K562 (cell line): ENCODE measurements around the gene HEMGN. TPM values are rescaled to one million over a fixed set of nuclear protein-coding genes. Genes with fewer than 3 reads are reported as not detected.

ENCODE experiments used
- FOS ChIP-seq: IDR thresholded peaks from 3 replicates; pipeline ENCODE4 v1.6.1; 2011; ENCODE audit not compliant: insufficient read length; ENCODE audit errors: extremely low read depth
- GATA2 ChIP-seq: sonication (generic); formaldehyde crosslinking; IDR thresholded peaks from 2 replicates; pipeline ENCODE4 v1.4.0; 2020; ENCODE audit warnings: mild to moderate bottlenecking, missing genetic modification reagents
- POLR3A ChIP-seq: IDR thresholded peaks from 2 replicates; pipeline ENCODE4 v1.6.1; 2011; ENCODE audit warnings: borderline replicate concordance, mild to moderate bottlenecking, moderate library complexity; ENCODE audit not compliant: insufficient read length, insufficient read depth; ENCODE audit errors: extremely low read depth
- ZNF583 ChIP-seq: fragments of 250-450 bp; sonication (Bioruptor Pico); IDR thresholded peaks from 2 replicates; pipeline ENCODE4 v1.4.0; 2020
- ZSCAN29 ChIP-seq: fragments of 450-650 bp; IDR thresholded peaks from 2 replicates; pipeline ENCODE4 v1.6.1; 2017
- polyA plus RNA-seq, 8 experiments: library from polyadenylated mRNA; depleted of rRNA in 4 of 8; stranded (reverse) in 5 of 8; unstranded in 3 of 8; fragments of >200 nt; fragmentation: Nextera tagmentation in 2 of 8; fragmentation: Illumina TruSeq in 1 of 8; extraction: Ambion mirVana in 2 of 8; extraction: Trizol in 1 of 8; gene quantifications; 2 replicates each; pipeline versions ENCODE4 v1.2.1 to v1.2.3, GENCODE V29; 2011 to 2014; ENCODE audit warnings: inconsistent platforms in 1 of 8, missing spikeins in 1 of 8
- total RNA-seq, 7 experiments: library from RNA; depleted of rRNA in 6 of 7; stranded (reverse); fragments of >200 nt in 6 of 7; fragmentation: Illumina TruSeq in 2 of 7; extraction: Trizol in 2 of 7; gene quantifications; 2 replicates each; pipeline versions ENCODE4 v1.2.1 to v1.2.3, GENCODE V29; 2011 to 2021; ENCODE audit warnings: low replicate concordance in 1 of 7
- TF ChIP-seq, protein P1 (sequence below): fragments of 450-650 bp; IDR thresholded peaks from 2 replicates; pipeline ENCODE4 v1.6.1; 2016; ENCODE audit warnings: mild to moderate bottlenecking, moderate library complexity
- TF ChIP-seq, protein P2 (sequence below): fragments of 450-650 bp; IDR thresholded peaks from 2 replicates; pipeline ENCODE4 v1.6.1; 2014; ENCODE audit warnings: low read depth, mild to moderate bottlenecking, moderate library complexity, borderline replicate concordance
- TF ChIP-seq, protein P3 (sequence below): fragments of 250-450 bp; sonication (Bioruptor Pico); IDR thresholded peaks from 2 replicates; pipeline ENCODE4 v1.4.0; 2020

The HEMGN gene
- total and polyA plus RNA-seq, 9 of the 15 experiments (the other 6 are each of a cell fraction or from before 2014, with no cell fraction given), result 56.3 to 258 (median 137) TPM

DNA sequence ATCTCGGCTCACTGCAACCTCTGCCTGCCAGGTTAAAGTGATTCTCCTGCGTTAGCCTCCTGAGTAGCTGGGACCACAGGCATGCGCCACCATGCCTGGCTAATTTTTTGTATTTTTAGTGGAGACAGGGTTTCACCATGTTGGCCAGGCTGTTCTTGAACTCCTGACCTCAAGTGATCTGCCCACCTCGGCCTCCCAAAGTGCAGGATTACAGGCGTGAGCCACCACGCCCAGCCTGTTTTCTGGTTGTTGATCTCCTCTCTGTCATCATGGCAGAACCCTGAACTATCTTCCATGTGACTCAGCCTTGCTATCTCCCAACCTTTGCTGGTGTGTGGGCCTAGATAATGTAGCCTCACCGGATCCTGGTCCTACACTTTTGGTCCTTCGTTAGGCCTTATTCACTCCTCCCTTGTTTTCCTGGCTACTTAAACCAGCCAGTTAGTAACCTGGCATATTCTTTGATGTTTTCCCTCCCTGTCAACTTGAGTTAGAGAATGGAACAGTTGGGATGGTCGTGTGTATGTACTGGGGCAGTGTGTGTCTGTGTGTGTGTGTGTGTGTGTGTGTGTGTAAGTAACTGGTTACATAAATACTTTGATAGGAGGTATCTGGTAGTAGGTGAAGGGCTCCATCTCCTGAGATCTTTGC lies 22.8 kb upstream of the HEMGN start (continued):
- TF ChIP-seq, protein P1, sequence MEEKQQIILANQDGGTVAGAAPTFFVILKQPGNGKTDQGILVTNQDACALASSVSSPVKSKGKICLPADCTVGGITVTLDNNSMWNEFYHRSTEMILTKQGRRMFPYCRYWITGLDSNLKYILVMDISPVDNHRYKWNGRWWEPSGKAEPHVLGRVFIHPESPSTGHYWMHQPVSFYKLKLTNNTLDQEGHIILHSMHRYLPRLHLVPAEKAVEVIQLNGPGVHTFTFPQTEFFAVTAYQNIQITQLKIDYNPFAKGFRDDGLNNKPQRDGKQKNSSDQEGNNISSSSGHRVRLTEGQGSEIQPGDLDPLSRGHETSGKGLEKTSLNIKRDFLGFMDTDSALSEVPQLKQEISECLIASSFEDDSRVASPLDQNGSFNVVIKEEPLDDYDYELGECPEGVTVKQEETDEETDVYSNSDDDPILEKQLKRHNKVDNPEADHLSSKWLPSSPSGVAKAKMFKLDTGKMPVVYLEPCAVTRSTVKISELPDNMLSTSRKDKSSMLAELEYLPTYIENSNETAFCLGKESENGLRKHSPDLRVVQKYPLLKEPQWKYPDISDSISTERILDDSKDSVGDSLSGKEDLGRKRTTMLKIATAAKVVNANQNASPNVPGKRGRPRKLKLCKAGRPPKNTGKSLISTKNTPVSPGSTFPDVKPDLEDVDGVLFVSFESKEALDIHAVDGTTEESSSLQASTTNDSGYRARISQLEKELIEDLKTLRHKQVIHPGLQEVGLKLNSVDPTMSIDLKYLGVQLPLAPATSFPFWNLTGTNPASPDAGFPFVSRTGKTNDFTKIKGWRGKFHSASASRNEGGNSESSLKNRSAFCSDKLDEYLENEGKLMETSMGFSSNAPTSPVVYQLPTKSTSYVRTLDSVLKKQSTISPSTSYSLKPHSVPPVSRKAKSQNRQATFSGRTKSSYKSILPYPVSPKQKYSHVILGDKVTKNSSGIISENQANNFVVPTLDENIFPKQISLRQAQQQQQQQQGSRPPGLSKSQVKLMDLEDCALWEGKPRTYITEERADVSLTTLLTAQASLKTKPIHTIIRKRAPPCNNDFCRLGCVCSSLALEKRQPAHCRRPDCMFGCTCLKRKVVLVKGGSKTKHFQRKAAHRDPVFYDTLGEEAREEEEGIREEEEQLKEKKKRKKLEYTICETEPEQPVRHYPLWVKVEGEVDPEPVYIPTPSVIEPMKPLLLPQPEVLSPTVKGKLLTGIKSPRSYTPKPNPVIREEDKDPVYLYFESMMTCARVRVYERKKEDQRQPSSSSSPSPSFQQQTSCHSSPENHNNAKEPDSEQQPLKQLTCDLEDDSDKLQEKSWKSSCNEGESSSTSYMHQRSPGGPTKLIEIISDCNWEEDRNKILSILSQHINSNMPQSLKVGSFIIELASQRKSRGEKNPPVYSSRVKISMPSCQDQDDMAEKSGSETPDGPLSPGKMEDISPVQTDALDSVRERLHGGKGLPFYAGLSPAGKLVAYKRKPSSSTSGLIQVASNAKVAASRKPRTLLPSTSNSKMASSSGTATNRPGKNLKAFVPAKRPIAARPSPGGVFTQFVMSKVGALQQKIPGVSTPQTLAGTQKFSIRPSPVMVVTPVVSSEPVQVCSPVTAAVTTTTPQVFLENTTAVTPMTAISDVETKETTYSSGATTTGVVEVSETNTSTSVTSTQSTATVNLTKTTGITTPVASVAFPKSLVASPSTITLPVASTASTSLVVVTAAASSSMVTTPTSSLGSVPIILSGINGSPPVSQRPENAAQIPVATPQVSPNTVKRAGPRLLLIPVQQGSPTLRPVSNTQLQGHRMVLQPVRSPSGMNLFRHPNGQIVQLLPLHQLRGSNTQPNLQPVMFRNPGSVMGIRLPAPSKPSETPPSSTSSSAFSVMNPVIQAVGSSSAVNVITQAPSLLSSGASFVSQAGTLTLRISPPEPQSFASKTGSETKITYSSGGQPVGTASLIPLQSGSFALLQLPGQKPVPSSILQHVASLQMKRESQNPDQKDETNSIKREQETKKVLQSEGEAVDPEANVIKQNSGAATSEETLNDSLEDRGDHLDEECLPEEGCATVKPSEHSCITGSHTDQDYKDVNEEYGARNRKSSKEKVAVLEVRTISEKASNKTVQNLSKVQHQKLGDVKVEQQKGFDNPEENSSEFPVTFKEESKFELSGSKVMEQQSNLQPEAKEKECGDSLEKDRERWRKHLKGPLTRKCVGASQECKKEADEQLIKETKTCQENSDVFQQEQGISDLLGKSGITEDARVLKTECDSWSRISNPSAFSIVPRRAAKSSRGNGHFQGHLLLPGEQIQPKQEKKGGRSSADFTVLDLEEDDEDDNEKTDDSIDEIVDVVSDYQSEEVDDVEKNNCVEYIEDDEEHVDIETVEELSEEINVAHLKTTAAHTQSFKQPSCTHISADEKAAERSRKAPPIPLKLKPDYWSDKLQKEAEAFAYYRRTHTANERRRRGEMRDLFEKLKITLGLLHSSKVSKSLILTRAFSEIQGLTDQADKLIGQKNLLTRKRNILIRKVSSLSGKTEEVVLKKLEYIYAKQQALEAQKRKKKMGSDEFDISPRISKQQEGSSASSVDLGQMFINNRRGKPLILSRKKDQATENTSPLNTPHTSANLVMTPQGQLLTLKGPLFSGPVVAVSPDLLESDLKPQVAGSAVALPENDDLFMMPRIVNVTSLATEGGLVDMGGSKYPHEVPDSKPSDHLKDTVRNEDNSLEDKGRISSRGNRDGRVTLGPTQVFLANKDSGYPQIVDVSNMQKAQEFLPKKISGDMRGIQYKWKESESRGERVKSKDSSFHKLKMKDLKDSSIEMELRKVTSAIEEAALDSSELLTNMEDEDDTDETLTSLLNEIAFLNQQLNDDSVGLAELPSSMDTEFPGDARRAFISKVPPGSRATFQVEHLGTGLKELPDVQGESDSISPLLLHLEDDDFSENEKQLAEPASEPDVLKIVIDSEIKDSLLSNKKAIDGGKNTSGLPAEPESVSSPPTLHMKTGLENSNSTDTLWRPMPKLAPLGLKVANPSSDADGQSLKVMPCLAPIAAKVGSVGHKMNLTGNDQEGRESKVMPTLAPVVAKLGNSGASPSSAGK, result peak; percentile 87
- peak; percentile 23 for TF ChIP-seq POLR3A
- TF ChIP-seq, protein P2, sequence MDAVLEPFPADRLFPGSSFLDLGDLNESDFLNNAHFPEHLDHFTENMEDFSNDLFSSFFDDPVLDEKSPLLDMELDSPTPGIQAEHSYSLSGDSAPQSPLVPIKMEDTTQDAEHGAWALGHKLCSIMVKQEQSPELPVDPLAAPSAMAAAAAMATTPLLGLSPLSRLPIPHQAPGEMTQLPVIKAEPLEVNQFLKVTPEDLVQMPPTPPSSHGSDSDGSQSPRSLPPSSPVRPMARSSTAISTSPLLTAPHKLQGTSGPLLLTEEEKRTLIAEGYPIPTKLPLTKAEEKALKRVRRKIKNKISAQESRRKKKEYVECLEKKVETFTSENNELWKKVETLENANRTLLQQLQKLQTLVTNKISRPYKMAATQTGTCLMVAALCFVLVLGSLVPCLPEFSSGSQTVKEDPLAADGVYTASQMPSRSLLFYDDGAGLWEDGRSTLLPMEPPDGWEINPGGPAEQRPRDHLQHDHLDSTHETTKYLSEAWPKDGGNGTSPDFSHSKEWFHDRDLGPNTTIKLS, result peak; percentile 69; the same call in 1 of the 2 replicates
- peak; percentile 98 for TF ChIP-seq GATA2 (CRISPR knock-in tag)
- TF ChIP-seq ZNF583 (CRISPR knock-in tag), result peak; percentile 94
- TF ChIP-seq FOS, result peak; percentile 47
- TF ChIP-seq ZSCAN29, result peak; percentile 58; the same call in 1 of the 2 replicates
- TF ChIP-seq, protein P3, sequence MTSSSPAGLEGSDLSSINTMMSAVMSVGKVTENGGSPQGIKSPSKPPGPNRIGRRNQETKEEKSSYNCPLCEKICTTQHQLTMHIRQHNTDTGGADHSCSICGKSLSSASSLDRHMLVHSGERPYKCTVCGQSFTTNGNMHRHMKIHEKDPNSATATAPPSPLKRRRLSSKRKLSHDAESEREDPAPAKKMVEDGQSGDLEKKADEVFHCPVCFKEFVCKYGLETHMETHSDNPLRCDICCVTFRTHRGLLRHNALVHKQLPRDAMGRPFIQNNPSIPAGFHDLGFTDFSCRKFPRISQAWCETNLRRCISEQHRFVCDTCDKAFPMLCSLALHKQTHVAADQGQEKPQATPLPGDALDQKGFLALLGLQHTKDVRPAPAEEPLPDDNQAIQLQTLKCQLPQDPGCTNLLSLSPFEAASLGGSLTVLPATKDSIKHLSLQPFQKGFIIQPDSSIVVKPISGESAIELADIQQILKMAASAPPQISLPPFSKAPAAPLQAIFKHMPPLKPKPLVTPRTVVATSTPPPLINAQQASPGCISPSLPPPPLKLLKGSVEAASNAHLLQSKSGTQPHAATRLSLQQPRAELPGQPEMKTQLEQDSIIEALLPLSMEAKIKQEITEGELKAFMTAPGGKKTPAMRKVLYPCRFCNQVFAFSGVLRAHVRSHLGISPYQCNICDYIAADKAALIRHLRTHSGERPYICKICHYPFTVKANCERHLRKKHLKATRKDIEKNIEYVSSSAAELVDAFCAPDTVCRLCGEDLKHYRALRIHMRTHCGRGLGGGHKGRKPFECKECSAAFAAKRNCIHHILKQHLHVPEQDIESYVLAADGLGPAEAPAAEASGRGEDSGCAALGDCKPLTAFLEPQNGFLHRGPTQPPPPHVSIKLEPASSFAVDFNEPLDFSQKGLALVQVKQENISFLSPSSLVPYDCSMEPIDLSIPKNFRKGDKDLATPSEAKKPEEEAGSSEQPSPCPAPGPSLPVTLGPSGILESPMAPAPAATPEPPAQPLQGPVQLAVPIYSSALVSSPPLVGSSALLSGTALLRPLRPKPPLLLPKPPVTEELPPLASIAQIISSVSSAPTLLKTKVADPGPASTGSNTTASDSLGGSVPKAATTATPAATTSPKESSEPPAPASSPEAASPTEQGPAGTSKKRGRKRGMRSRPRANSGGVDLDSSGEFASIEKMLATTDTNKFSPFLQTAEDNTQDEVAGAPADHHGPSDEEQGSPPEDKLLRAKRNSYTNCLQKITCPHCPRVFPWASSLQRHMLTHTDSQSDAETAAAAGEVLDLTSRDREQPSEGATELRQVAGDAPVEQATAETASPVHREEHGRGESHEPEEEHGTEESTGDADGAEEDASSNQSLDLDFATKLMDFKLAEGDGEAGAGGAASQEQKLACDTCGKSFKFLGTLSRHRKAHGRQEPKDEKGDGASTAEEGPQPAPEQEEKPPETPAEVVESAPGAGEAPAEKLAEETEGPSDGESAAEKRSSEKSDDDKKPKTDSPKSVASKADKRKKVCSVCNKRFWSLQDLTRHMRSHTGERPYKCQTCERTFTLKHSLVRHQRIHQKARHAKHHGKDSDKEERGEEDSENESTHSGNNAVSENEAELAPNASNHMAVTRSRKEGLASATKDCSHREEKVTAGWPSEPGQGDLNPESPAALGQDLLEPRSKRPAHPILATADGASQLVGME (CRISPR knock-in tag), result peak; percentile 64; the same call in 1 of the 2 replicates
